WTC11 (cell line): ENCODE results near the gene ZNF804A. TPM values are rescaled to one million over a fixed set of nuclear protein-coding genes. Genes with fewer than 3 reads are reported as not detected.

ENCODE experiments used
- ATAC-seq: fragments of 200-7000 bp; cut with Tn5 transposase; 2 replicates; pipeline ENCODE4 v1.10.0; 2021; ENCODE audit warnings: mild to moderate bottlenecking, moderate library complexity
- CTCF ChIA-PET: fragments of 300-600 bp; sonication (Branson Sonifier 250); formaldehyde crosslinking; loops from one replicate; lab custom pipeline; 2021; ENCODE audit warnings: antibody characterized with exemption; lab: Charles Lee
- POLR2A ChIA-PET: fragments of 350-600 bp; sonication (Branson Sonifier 250); formaldehyde crosslinking; loops from one replicate; lab custom pipeline; 2021; ENCODE audit warnings: antibody characterized with exemption; lab: Charles Lee
- DNase-seq: peaks from one replicate; pipeline ENCODE4 v3.0.0; 2021; ENCODE audit warnings: low spot score
- H3K27ac Mint-ChIP-seq: 2 replicates; pipeline ENCODE4 v1.8.0; 2021; ENCODE audit warnings: mixed read lengths
- H3K27me3 Mint-ChIP-seq: 2 replicates; pipeline ENCODE4 v1.8.0; 2021; ENCODE audit warnings: low read depth, mild to moderate bottlenecking, moderate library complexity, mixed read lengths
- H3K36me3 Mint-ChIP-seq: 2 replicates; pipeline ENCODE4 v1.8.0; 2021; ENCODE audit warnings: mixed read lengths
- H3K4me1 Mint-ChIP-seq: 2 replicates; pipeline ENCODE4 v1.8.0; 2022; ENCODE audit warnings: mixed read lengths
- H3K4me3 Mint-ChIP-seq: 2 replicates; pipeline ENCODE4 v1.8.0; 2021; ENCODE audit warnings: mild to moderate bottlenecking, moderate library complexity, mixed read lengths
- H3K9me3 Mint-ChIP-seq: 2 replicates; pipeline ENCODE4 v1.8.0; 2021; ENCODE audit warnings: mixed read lengths
- AFF4 ChIP-seq: sonication (generic); formaldehyde crosslinking; IDR thresholded peaks from 2 replicates; pipeline ENCODE4 v1.8.1; 2023; ENCODE audit warnings: mild to moderate bottlenecking, missing genetic modification reagents, borderline replicate concordance
- ATF3 ChIP-seq: sonication (generic); formaldehyde crosslinking; conservative IDR thresholded peaks from 2 replicates; pipeline ENCODE4 v1.8.1; 2022; ENCODE audit warnings: mild to moderate bottlenecking, missing genetic modification reagents
- CDX4 ChIP-seq: fragments of 250-450 bp; sonication (Bioruptor Pico); IDR thresholded peaks from 2 replicates; pipeline ENCODE4 v1.9.0; 2021; ENCODE audit warnings: moderate library complexity, mild to moderate bottlenecking, inconsistent platforms, borderline replicate concordance
- CREM ChIP-seq: sonication (generic); formaldehyde crosslinking; IDR thresholded peaks from 2 replicates; pipeline ENCODE4 v1.8.1; 2022; ENCODE audit warnings: mild to moderate bottlenecking, missing genetic modification reagents, moderate library complexity
- CTCF ChIP-seq: fragments of 200-600 bp; IDR thresholded peaks from 2 replicates; pipeline ENCODE4 v1.8.0; 2022; ENCODE audit warnings: antibody characterized with exemption
- E2F1 ChIP-seq: sonication (generic); formaldehyde crosslinking; IDR thresholded peaks from 2 replicates; pipeline ENCODE4 v1.8.0; 2022; ENCODE audit warnings: mild to moderate bottlenecking, missing genetic modification reagents
- ESRRA ChIP-seq: sonication (generic); formaldehyde crosslinking; IDR thresholded peaks from 2 replicates; pipeline ENCODE4 v1.8.1; 2022; ENCODE audit warnings: mild to moderate bottlenecking, missing genetic modification reagents, borderline replicate concordance
- FOXK1 ChIP-seq: sonication (generic); formaldehyde crosslinking; IDR thresholded peaks from 2 replicates; pipeline ENCODE4 v1.8.0; 2022; ENCODE audit warnings: mild to moderate bottlenecking, moderate library complexity, missing genetic modification reagents
- GTF2I ChIP-seq: fragments of 250-450 bp; sonication (Bioruptor Pico); conservative IDR thresholded peaks from 2 replicates; pipeline ENCODE4 v1.4.0; 2021; ENCODE audit warnings: mild to moderate bottlenecking
- HMGA2 ChIP-seq: fragments of 250-450 bp; sonication (Bioruptor Pico); IDR thresholded peaks from 2 replicates; pipeline ENCODE4 v1.4.0; 2021; ENCODE audit warnings: mild to moderate bottlenecking, moderate library complexity
- HMGXB4 ChIP-seq: sonication (generic); formaldehyde crosslinking; IDR thresholded peaks from 2 replicates; pipeline ENCODE4 v1.8.1; 2023; ENCODE audit warnings: mild to moderate bottlenecking, moderate library complexity, missing genetic modification reagents
- IRF2 ChIP-seq: sonication (generic); formaldehyde crosslinking; IDR thresholded peaks from 2 replicates; pipeline ENCODE4 v1.8.0; 2022; ENCODE audit warnings: low read depth, missing genetic modification reagents, borderline replicate concordance
- JAZF1 ChIP-seq: fragments of 250-450 bp; sonication (Bioruptor Pico); IDR thresholded peaks from 2 replicates; pipeline ENCODE4 v1.9.0; 2021; ENCODE audit warnings: moderate library complexity, mild to moderate bottlenecking, inconsistent platforms
- KAT7 ChIP-seq: sonication (generic); formaldehyde crosslinking; IDR thresholded peaks from 2 replicates; pipeline ENCODE4 v1.8.1; 2023; ENCODE audit warnings: missing genetic modification reagents, mild to moderate bottlenecking, borderline replicate concordance
- NFE2L1 ChIP-seq: sonication (generic); formaldehyde crosslinking; IDR thresholded peaks from 2 replicates; pipeline ENCODE4 v1.8.1; 2023; ENCODE audit warnings: missing genetic modification reagents
- NR1H2 ChIP-seq: sonication (generic); formaldehyde crosslinking; IDR thresholded peaks from 2 replicates; pipeline ENCODE4 v1.9.0; 2021; ENCODE audit warnings: mild to moderate bottlenecking, moderate library complexity, missing genetic modification reagents
- OVOL2 ChIP-seq: fragments of 250-450 bp; sonication (Bioruptor Pico); IDR thresholded peaks from 2 replicates; pipeline ENCODE4 v1.9.0; 2021; ENCODE audit warnings: mild to moderate bottlenecking, borderline replicate concordance
- RELA ChIP-seq: sonication (generic); formaldehyde crosslinking; IDR thresholded peaks from 2 replicates; pipeline ENCODE4 v1.8.1; 2022; ENCODE audit warnings: missing genetic modification reagents, mild to moderate bottlenecking, borderline replicate concordance
- SOX15 ChIP-seq: fragments of 250-450 bp; sonication (Bioruptor Pico); IDR thresholded peaks from 2 replicates; pipeline ENCODE4 v1.9.0; 2021; ENCODE audit warnings: mild to moderate bottlenecking
- SP1 ChIP-seq: sonication (generic); formaldehyde crosslinking; conservative IDR thresholded peaks from 2 replicates; pipeline ENCODE4 v1.8.1; 2022; ENCODE audit warnings: missing genetic modification reagents
- TEAD4 ChIP-seq: sonication (generic); formaldehyde crosslinking; IDR thresholded peaks from 2 replicates; pipeline ENCODE4 v1.8.0; 2022; ENCODE audit warnings: mild to moderate bottlenecking, missing genetic modification reagents
- USF1 ChIP-seq: sonication (generic); formaldehyde crosslinking; IDR thresholded peaks from 2 replicates; pipeline ENCODE4 v1.8.0; 2022; ENCODE audit warnings: mild to moderate bottlenecking, missing genetic modification reagents
- ZBTB21 ChIP-seq: sonication (generic); formaldehyde crosslinking; IDR thresholded peaks from 2 replicates; pipeline ENCODE4 v1.8.1; 2023; ENCODE audit warnings: mild to moderate bottlenecking, missing genetic modification reagents, borderline replicate concordance
- ZNF121 ChIP-seq: sonication (generic); formaldehyde crosslinking; IDR thresholded peaks from 2 replicates; pipeline ENCODE4 v1.8.0; 2023; ENCODE audit warnings: missing genetic modification reagents
- ZNF396 ChIP-seq: fragments of 250-450 bp; sonication (Bioruptor Pico); IDR thresholded peaks from 2 replicates; pipeline ENCODE4 v1.8.0; 2021; ENCODE audit warnings: mild to moderate bottlenecking, moderate library complexity, borderline replicate concordance
- ZNF423 ChIP-seq: fragments of 250-450 bp; sonication (Bioruptor Pico); IDR thresholded peaks from 2 replicates; pipeline ENCODE4 v2.1.2; 2022; ENCODE audit warnings: mild to moderate bottlenecking, moderate library complexity
- total RNA-seq: library from RNA; stranded (reverse); gene quantifications from 3 replicates; pipeline ENCODE4 v1.2.3, GENCODE V29; 2021
- TF ChIP-seq, protein P1 (sequence below): sonication (generic); formaldehyde crosslinking; IDR thresholded peaks from 2 replicates; pipeline ENCODE4 v1.8.1; 2022; ENCODE audit warnings: missing genetic modification reagents, borderline replicate concordance

Gene ZNF804A
- total RNA-seq, 1 experiment from 2014 or later, result not detected

DNA sequence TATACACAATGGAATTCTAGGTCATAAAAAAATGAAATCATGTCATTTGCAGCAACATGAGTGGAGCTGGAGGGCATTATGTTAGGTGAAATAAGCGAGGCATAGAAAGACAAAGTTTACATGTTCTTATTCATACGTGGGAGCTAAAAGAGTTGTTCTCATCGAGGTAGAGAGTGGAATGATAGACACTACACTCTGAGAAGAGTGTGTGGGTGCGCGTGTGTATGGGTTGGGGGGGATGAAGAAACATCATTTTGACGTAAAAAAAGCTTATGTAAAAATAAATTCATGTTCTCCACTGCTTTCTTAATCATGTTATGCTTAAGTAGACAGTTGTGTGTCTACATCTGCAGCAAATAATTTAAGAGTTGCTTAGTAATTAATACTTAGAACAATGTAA, 123.6 kb downstream of the ZNF804A start:
- peaks cover 26% of the 10 kb centered on the region for H3K36me3 Mint-ChIP-seq
- no peak for ATAC-seq
- H3K27ac Mint-ChIP-seq, result no peak overlapping the region
- no peaks in the 10 kb centered on the region for H3K4me1 Mint-ChIP-seq
- DNase-seq, result no peak
- TF ChIP-seq TEAD4 (CRISPR knock-in tag) (no peak), FOXK1 (CRISPR knock-in tag) (no peak), JAZF1 (no peak), ZNF121 (CRISPR knock-in tag) (no peak), CREM (CRISPR knock-in tag) (no peak), NR1H2 (no peak), CTCF (no peak), KAT7 (CRISPR knock-in tag) (no peak), SOX15 (CRISPR knock-in tag) (no peak), E2F1 (no peak), USF1 (CRISPR knock-in tag) (no peak), NFE2L1 (CRISPR knock-in tag) (no peak), HMGXB4 (no peak), RELA (no peak), ZNF423 (no peak), ATF3 (CRISPR knock-in tag) (no peak)
- TF ChIP-seq, protein P1, sequence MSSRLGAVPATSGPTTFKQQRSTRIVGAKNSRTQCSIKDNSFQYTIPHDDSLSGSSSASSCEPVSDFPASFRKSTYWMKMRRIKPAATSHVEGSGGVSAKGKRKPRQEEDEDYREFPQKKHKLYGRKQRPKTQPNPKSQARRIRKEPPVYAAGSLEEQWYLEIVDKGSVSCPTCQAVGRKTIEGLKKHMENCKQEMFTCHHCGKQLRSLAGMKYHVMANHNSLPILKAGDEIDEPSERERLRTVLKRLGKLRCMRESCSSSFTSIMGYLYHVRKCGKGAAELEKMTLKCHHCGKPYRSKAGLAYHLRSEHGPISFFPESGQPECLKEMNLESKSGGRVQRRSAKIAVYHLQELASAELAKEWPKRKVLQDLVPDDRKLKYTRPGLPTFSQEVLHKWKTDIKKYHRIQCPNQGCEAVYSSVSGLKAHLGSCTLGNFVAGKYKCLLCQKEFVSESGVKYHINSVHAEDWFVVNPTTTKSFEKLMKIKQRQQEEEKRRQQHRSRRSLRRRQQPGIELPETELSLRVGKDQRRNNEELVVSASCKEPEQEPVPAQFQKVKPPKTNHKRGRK, result no peak
- no peaks in the 10 kb centered on the region for H3K27me3 Mint-ChIP-seq
- no peak overlapping the region for H3K4me3 Mint-ChIP-seq
- CTCF ChIA-PET, result no interaction called here
- POLR2A ChIA-PET, result no interaction called here
- peaks cover 31% of the 10 kb centered on the region for H3K9me3 Mint-ChIP-seq

DNA sequence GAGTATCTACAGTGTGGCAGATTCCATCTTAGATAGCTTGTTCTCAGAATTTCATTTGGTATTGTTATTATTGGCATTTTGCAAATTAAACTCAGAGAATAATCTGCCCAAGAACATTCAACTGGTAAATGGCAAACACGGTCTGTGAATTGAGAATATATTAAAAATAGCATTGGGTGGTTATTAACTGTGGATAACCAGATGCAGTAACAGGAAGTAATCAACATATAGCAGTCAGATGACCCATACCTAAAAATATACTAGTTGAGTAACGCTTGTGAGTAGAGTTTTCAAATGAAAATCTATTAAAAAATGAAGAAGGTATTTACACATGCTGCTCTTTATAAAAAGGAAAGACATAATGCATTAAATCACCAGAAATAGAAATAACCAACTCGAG, 129.5 kb downstream of the ZNF804A start:
- Mint-ChIP-seq H3K27ac (no peak overlapping the region), H3K4me3 (no peak overlapping the region), H3K4me1 (no peaks in the 10 kb centered on the region), H3K36me3 (no peaks in the 10 kb centered on the region), H3K27me3 (no peaks in the 10 kb centered on the region), H3K9me3 (no peaks in the 10 kb centered on the region)
- CTCF ChIA-PET, result no interaction called here
- no peak for TF ChIP-seq HMGA2 (CRISPR knock-in tag)
- no peak for TF ChIP-seq AFF4
- no peak for TF ChIP-seq CDX4 (CRISPR knock-in tag)
- TF ChIP-seq IRF2 (CRISPR knock-in tag), result no peak
- no peak for TF ChIP-seq ESRRA
- no peak for TF ChIP-seq GTF2I (CRISPR knock-in tag)
- no peak for TF ChIP-seq SP1 (CRISPR knock-in tag)
- TF ChIP-seq TEAD4 (CRISPR knock-in tag), result no peak
- no peak for TF ChIP-seq OVOL2 (CRISPR knock-in tag)
- TF ChIP-seq ZBTB21 (CRISPR knock-in tag), result no peak
- TF ChIP-seq ZNF396 (CRISPR knock-in tag), result no peak
- TF ChIP-seq JAZF1, result no peak
- ATAC-seq, result no peak
- no peak for DNase-seq
- POLR2A ChIA-PET, result no interaction called here
